Amniotic epithelial cell (primary cell): ENCODE measurements around the gene INVS.
A peak's percentile ranks its signal among the peaks of the same experiment; 100 is the strongest.
"Not testable (repeated sequence)": the region's sequence is repeated elsewhere in the genome, so short reads cannot be mapped to it uniquely, and the experiment has no call there.

Source experiments
- DNase-seq: peaks from one replicate; pipeline ENCODE4 v3.0.0-alpha.2; 2010; ENCODE audit warnings: low read depth

INVS gene

DNA sequence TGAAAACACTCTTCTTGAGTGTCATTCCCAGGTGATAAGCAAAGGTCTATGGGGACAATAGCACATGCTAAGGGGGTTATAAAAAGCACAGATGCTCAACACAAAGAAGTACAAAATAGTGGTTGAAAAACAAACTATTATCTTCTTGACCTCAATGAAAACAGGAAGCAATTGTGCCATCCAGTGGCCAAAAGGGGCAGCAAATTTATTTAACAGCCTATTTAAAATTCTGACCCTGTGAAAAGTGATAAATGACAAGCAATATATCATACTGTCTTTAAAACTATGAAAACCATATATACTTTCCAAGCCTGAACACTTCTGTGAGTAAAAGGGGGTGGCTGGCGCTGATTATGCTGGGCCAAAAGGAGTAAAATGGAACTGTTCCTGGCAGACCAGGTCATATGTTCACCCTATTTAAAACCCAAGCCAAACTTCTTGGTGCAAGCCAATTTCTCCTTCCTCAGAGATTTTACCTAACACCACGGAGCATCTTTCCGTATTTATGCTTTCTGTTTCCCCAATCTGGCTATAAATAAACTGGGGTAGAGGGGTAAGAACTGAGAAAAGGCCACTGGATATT, 224.0 kb downstream of the INVS start:
- peak; percentile 50 for DNase-seq

- DNase-seq: peak; percentile 64
These were observed 225.7 kb downstream of the INVS start for GRCh38 chr9:100324594-100325200.

DNA sequence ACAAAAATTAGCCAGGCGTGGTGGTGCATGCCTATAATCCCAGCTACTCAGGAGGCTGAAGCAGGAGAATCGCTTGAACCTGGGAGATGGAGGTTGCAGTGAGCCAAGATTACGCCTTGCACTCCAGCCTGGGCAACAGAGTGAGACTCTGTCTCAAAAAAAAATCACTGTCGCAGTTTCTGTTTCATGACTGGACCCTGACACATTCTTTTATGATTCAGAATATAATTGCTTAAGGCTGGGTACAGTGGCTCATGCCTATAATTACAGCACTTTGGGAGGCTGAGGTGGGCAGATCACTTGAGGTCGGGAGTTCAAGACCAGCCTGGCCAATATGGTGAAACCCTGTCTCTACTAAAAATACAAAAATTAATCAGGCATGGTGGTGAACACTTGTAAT, 239.7 kb downstream of the INVS start:
- not testable (repeated sequence) for DNase-seq

- no peak for DNase-seq
These were observed 241.2 kb downstream of the INVS start for GRCh38 chr9:100340224-100340623.

DNA sequence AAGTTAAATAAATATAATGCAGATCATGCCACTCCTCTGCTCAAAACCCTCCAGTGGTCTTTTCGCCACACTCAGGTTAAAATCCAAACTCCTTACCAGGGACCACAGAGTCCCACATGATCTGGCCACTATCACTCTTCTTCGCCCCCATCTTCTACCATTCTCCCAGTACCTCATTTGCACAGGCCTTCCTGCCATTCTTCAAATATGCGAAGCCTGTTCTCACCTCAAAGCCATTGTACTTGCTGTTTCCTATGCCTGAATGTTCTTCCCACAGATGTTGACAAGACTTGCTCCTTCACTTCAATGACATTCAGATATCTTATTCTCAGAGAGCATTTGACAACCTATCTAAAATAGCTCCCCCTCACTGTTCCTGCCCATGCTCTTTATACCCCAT, 242.8 kb downstream of the INVS start:
- no peak for DNase-seq

DNA sequence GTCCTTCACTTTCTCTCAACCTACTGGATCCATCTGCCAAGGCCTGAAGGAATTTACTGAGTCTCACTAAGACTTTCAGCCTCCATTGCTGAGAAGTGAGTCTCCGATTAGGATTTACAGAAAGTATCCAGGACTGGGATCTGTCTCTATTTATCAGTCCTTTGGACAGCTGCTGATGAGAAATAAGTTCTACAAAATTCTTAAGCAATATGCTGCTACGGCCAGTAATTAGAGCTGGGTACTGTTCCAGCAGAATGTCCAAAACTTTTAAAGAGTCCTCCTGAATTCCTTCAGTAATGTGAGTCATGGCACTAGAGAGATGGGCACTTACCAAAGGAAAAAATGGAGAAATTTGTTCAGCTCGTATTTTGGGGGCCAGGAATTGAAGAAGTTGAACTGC, 247.8 kb downstream of the INVS start:
- DNase-seq: peak; percentile 83

DNA sequence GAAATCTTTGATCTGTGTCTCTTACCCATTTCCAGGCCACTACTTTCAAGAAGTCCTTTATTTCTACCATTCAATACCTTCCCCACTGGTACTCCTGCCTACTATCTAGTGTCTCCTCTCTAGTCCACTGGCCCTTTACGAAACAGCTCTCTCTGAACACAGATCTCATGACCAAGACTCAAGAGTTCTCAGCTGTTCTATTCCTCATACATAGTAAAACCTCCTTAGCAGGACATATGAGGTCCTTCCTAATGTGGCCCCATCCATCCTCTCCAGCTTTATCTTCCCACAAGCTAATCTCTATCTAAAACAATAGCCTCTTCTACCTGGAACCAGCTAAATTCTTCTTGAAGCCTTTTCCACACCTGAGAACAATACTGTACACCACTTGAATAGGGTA, 251.1 kb downstream of the INVS start:
- DNase-seq: no peak
